HepG2 (cell line): ENCODE measurements around the gene STX10. TPM values are rescaled to one million over a fixed set of nuclear protein-coding genes. Genes with fewer than 3 reads are reported as not detected.
A peak's percentile ranks its signal among the peaks of the same experiment; 100 is the strongest.

Experiments
- E2F2 ChIP-seq: sonication (generic); formaldehyde crosslinking; IDR thresholded peaks from 2 replicates; pipeline ENCODE4 v1.4.0; 2020; ENCODE audit warnings: missing genetic modification reagents, borderline replicate concordance
- ELF4 ChIP-seq: sonication (generic); formaldehyde crosslinking; IDR thresholded peaks from 2 replicates; pipeline ENCODE4 v1.5.0; 2020; ENCODE audit warnings: missing genetic modification reagents, mild to moderate bottlenecking, moderate library complexity, borderline replicate concordance
- KLF12 ChIP-seq: sonication (generic); formaldehyde crosslinking; IDR thresholded peaks from 2 replicates; pipeline ENCODE4 v1.4.0; 2020; ENCODE audit warnings: missing genetic modification reagents, borderline replicate concordance
- MYNN ChIP-seq: sonication (generic); formaldehyde crosslinking; IDR thresholded peaks from 2 replicates; pipeline ENCODE4 v1.4.0; 2020; ENCODE audit warnings: mild to moderate bottlenecking, low read depth, missing genetic modification reagents
- PHF8 ChIP-seq: sonication (generic); formaldehyde crosslinking; IDR thresholded peaks from 2 replicates; pipeline ENCODE4 v1.5.0; 2020; ENCODE audit warnings: missing genetic modification reagents
- POLR2AphosphoS5 ChIP-seq: IDR thresholded peaks from 2 replicates; pipeline ENCODE4 v1.6.1; 2012; ENCODE audit warnings: low read depth, low read length
- REL ChIP-seq: sonication (generic); formaldehyde crosslinking; conservative IDR thresholded peaks from 2 replicates; pipeline ENCODE4 v1.8.0; 2022; ENCODE audit warnings: mild to moderate bottlenecking, missing genetic modification reagents, moderate library complexity
- SMAD9 ChIP-seq: sonication (generic); formaldehyde crosslinking; IDR thresholded peaks from 2 replicates; pipeline ENCODE4 v1.5.1; 2020; ENCODE audit warnings: mild to moderate bottlenecking, missing genetic modification reagents
- TAF1 ChIP-seq: sonication (generic); formaldehyde crosslinking; IDR thresholded peaks from 2 replicates; pipeline ENCODE4 v1.4.0; 2020; ENCODE audit warnings: missing genetic modification reagents
- ZBTB20 ChIP-seq: sonication (generic); formaldehyde crosslinking; IDR thresholded peaks from 2 replicates; pipeline ENCODE4 v1.8.1; 2023; ENCODE audit warnings: missing genetic modification reagents, low read depth, mild to moderate bottlenecking, borderline replicate concordance
- ZFP36L1 ChIP-seq: sonication (generic); formaldehyde crosslinking; IDR thresholded peaks from 2 replicates; pipeline ENCODE4 v1.8.0; 2022; ENCODE audit warnings: mild to moderate bottlenecking, missing genetic modification reagents, moderate library complexity
- ZMYM3 ChIP-seq: sonication (generic); formaldehyde crosslinking; IDR thresholded peaks from 2 replicates; pipeline ENCODE4 v1.5.1; 2020; ENCODE audit warnings: mild to moderate bottlenecking, missing genetic modification reagents
- ZNF383 ChIP-seq: sonication (generic); formaldehyde crosslinking; IDR thresholded peaks from 2 replicates; pipeline ENCODE4 v1.4.0; 2020; ENCODE audit warnings: missing genetic modification reagents, mild to moderate bottlenecking, borderline replicate concordance
- ZNF563 ChIP-seq: sonication (generic); formaldehyde crosslinking; IDR thresholded peaks from 2 replicates; pipeline ENCODE4 v1.8.0; 2022; ENCODE audit warnings: mild to moderate bottlenecking, moderate library complexity, missing genetic modification reagents
- ZNF572 ChIP-seq: sonication (generic); formaldehyde crosslinking; IDR thresholded peaks from 2 replicates; pipeline ENCODE4 v1.5.1; 2020; ENCODE audit warnings: mild to moderate bottlenecking, missing genetic modification reagents
- polyA plus RNA-seq, 8 experiments: library from polyadenylated mRNA; depleted of rRNA in 3 of 8; stranded (reverse) in 7 of 8; unstranded in 1 of 8; fragments of >200 nt; fragmentation: Illumina TruSeq in 4 of 8; extraction: Trizol in 4 of 8; gene quantifications; 2 replicates each; pipeline versions ENCODE4 v1.2.1 to v1.2.3, GENCODE V29; 2011 to 2016; ENCODE audit warnings: low read depth in 4 of 8, missing spikeins in 1 of 8, mixed read lengths in 1 of 8; ENCODE audit not compliant: insufficient read depth in 1 of 8
- total RNA-seq, 5 experiments: library from RNA; depleted of rRNA; stranded (reverse); fragments of >200 nt; fragmentation: Illumina TruSeq; extraction: Trizol; gene quantifications; 2 replicates each; pipeline ENCODE4 v1.2.3, GENCODE V29; 2016; ENCODE audit warnings: low read depth in 1 of 5
- TF ChIP-seq, protein P1 (sequence below): sonication (generic); formaldehyde crosslinking; IDR thresholded peaks from 2 replicates; pipeline ENCODE4 v1.5.0; 2020; ENCODE audit warnings: mild to moderate bottlenecking, low read depth, missing genetic modification reagents, borderline replicate concordance
- TF ChIP-seq, protein P2 (sequence below): sonication (generic); formaldehyde crosslinking; IDR thresholded peaks from 2 replicates; pipeline ENCODE4 v1.8.0; 2022; ENCODE audit warnings: missing genetic modification reagents, mild to moderate bottlenecking, borderline replicate concordance
- TF ChIP-seq, protein P3 (sequence below): sonication (generic); formaldehyde crosslinking; IDR thresholded peaks from 2 replicates; pipeline ENCODE4 v1.5.0; 2020; ENCODE audit warnings: mild to moderate bottlenecking, missing genetic modification reagents, moderate library complexity
- TF ChIP-seq, protein P4 (sequence below): sonication (generic); formaldehyde crosslinking; IDR thresholded peaks from 2 replicates; pipeline ENCODE4 v1.8.0; 2022; ENCODE audit warnings: mild to moderate bottlenecking, missing genetic modification reagents
- TF ChIP-seq, protein P5 (sequence below): sonication (generic); formaldehyde crosslinking; IDR thresholded peaks from 2 replicates; pipeline ENCODE4 v1.5.1; 2020; ENCODE audit warnings: mild to moderate bottlenecking, missing genetic modification reagents, moderate library complexity

Gene STX10
- total and polyA plus RNA-seq, 2 of the 13 experiments (the other 11 are each of a cell fraction or from before 2014, with no cell fraction given) = 47.9 to 66.4 TPM

DNA sequence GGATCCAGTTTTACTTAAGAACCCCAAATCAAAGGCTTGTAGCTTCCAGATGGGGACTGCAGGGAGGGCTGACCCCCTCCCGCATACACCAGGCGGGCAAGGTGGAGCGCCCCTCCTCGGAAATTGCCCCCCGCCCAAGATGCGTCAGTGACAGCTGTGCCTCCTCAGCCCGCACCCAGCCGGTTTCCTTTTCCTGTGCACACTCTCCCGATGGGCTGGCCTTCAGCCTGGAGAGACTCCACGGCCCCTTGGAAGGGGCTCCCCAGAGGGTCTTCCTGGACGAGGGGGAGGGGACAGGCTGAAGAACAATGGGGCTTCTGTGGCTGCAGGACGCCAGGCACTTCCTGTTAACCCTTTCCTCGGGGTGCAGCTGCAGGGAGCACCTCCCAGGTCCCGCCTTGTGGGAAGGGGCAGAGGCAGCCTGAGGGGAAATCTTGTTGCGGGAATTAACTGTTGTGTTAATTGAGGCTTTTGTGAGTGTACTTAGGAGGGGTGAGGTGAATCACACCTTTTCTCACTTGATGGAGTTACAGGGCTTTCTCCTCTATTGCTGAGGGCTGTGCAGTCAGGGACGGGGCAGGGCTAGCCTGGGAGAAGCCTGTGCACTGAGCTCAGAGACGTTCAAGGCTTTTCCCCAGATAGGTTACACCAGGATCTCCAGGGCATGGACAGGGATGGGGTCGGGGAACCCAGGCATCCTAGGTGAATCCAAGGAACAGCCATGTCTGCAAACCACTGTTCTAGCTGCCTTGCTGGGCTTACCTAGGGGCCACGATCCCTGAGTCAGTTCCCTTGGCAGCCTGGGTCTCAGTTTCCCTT lies 14.4 kb upstream of the STX10 start (continued):
- TF ChIP-seq, protein P1, sequence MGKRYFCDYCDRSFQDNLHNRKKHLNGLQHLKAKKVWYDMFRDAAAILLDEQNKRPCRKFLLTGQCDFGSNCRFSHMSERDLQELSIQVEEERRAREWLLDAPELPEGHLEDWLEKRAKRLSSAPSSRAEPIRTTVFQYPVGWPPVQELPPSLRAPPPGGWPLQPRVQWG (CRISPR knock-in tag) = no peak
- TF ChIP-seq SMAD9 = no peak
- TF ChIP-seq E2F2 = no peak
- TF ChIP-seq ZNF563 (CRISPR knock-in tag) = 0 out of 2 replicates have a peak, but pooled peaks have one; percentile 33
- peak; percentile 91 for TF ChIP-seq ZMYM3
- TF ChIP-seq ZNF383 (CRISPR knock-in tag) = no peak
- TF ChIP-seq ZBTB20 (CRISPR knock-in tag) = no peak
- TF ChIP-seq, protein P2, sequence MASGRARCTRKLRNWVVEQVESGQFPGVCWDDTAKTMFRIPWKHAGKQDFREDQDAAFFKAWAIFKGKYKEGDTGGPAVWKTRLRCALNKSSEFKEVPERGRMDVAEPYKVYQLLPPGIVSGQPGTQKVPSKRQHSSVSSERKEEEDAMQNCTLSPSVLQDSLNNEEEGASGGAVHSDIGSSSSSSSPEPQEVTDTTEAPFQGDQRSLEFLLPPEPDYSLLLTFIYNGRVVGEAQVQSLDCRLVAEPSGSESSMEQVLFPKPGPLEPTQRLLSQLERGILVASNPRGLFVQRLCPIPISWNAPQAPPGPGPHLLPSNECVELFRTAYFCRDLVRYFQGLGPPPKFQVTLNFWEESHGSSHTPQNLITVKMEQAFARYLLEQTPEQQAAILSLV (CRISPR knock-in tag) = peak; percentile 54; the same call in 1 of the 2 replicates
- TF ChIP-seq POLR2AphosphoS5 = peak; percentile 74
- no peak for TF ChIP-seq ZFP36L1 (CRISPR knock-in tag)
- TF ChIP-seq ELF4 (CRISPR knock-in tag) = peak; percentile 93
- TF ChIP-seq MYNN (CRISPR knock-in tag) = no peak
- peak; percentile 44; the same call in 1 of the 2 replicates for TF ChIP-seq REL
- TF ChIP-seq ZNF572 = no peak
- TF ChIP-seq, protein P3, sequence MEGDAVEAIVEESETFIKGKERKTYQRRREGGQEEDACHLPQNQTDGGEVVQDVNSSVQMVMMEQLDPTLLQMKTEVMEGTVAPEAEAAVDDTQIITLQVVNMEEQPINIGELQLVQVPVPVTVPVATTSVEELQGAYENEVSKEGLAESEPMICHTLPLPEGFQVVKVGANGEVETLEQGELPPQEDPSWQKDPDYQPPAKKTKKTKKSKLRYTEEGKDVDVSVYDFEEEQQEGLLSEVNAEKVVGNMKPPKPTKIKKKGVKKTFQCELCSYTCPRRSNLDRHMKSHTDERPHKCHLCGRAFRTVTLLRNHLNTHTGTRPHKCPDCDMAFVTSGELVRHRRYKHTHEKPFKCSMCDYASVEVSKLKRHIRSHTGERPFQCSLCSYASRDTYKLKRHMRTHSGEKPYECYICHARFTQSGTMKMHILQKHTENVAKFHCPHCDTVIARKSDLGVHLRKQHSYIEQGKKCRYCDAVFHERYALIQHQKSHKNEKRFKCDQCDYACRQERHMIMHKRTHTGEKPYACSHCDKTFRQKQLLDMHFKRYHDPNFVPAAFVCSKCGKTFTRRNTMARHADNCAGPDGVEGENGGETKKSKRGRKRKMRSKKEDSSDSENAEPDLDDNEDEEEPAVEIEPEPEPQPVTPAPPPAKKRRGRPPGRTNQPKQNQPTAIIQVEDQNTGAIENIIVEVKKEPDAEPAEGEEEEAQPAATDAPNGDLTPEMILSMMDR (CRISPR knock-in tag) = peak; percentile 26; the same call in 1 of the 2 replicates
- TF ChIP-seq, protein P4, sequence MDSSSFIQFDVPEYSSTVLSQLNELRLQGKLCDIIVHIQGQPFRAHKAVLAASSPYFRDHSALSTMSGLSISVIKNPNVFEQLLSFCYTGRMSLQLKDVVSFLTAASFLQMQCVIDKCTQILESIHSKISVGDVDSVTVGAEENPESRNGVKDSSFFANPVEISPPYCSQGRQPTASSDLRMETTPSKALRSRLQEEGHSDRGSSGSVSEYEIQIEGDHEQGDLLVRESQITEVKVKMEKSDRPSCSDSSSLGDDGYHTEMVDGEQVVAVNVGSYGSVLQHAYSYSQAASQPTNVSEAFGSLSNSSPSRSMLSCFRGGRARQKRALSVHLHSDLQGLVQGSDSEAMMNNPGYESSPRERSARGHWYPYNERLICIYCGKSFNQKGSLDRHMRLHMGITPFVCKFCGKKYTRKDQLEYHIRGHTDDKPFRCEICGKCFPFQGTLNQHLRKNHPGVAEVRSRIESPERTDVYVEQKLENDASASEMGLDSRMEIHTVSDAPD = no peak
- TF ChIP-seq TAF1 (CRISPR knock-in tag) = peak; percentile 52; the same call in 1 of the 2 replicates
- peak; percentile 84; the same call in 1 of the 2 replicates for TF ChIP-seq KLF12 (CRISPR knock-in tag)
- TF ChIP-seq, protein P5, sequence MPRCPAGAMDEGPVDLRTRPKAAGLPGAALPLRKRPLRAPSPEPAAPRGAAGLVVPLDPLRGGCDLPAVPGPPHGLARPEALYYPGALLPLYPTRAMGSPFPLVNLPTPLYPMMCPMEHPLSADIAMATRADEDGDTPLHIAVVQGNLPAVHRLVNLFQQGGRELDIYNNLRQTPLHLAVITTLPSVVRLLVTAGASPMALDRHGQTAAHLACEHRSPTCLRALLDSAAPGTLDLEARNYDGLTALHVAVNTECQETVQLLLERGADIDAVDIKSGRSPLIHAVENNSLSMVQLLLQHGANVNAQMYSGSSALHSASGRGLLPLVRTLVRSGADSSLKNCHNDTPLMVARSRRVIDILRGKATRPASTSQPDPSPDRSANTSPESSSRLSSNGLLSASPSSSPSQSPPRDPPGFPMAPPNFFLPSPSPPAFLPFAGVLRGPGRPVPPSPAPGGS (CRISPR knock-in tag) = no peak
- peak; percentile 44; the same call in 1 of the 2 replicates for TF ChIP-seq PHF8 (CRISPR knock-in tag)
